C4-2B (cell line): ENCODE data around the gene DIS3L2.

ENCODE experiments used
- ZFX ChIP-seq: fragments of 450-650 bp; IDR thresholded peaks from 2 replicates; pipeline ENCODE4 v1.6.1; 2017
- TF ChIP-seq, protein P1 (sequence below): fragments of 450-650 bp; conservative IDR thresholded peaks from 2 replicates; pipeline ENCODE4 v1.5.1; 2017; ENCODE audit warnings: mild to moderate bottlenecking

DNA sequence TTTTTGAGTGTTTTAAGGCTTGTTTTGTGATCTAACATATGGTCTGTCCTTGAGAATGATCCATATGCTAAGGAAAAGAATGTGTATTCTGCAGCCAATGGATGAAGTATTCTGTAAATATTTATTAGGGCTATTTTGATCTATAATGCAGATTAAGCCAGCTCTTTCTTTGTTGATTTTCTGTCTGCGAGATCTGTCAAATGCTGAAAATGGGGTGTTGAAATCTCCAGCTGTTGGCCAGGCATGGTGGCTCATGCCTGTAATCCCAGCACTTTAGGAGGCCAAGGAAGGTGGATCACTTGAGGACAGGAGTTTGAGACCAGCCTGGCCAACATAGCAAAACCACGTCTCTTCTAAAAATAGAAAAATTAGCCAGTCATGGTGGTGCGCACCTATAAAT lies 132.7 kb downstream of the DIS3L2 start:
- TF ChIP-seq, protein P1, sequence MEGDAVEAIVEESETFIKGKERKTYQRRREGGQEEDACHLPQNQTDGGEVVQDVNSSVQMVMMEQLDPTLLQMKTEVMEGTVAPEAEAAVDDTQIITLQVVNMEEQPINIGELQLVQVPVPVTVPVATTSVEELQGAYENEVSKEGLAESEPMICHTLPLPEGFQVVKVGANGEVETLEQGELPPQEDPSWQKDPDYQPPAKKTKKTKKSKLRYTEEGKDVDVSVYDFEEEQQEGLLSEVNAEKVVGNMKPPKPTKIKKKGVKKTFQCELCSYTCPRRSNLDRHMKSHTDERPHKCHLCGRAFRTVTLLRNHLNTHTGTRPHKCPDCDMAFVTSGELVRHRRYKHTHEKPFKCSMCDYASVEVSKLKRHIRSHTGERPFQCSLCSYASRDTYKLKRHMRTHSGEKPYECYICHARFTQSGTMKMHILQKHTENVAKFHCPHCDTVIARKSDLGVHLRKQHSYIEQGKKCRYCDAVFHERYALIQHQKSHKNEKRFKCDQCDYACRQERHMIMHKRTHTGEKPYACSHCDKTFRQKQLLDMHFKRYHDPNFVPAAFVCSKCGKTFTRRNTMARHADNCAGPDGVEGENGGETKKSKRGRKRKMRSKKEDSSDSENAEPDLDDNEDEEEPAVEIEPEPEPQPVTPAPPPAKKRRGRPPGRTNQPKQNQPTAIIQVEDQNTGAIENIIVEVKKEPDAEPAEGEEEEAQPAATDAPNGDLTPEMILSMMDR = no peak
- TF ChIP-seq ZFX = no peak
